Urothelium cell line (cell line): Measurements from ENCODE around the gene ARFGEF2.
"Not testable (repeated sequence)": the region's sequence is repeated elsewhere in the genome, so short reads cannot be mapped to it uniquely, and the experiment has no call there.

Source experiments
- DNase-seq: peaks from one replicate; pipeline ENCODE4 v3.0.0; 2011; ENCODE audit warnings: low spot score, mixed read lengths
- FAIRE-seq: peaks from 2 replicates; lab custom pipeline; 2011; peaks lifted over from hg19 to GRCh38; lab: Jason Lieb, UNC

The ARFGEF2 gene

DNA sequence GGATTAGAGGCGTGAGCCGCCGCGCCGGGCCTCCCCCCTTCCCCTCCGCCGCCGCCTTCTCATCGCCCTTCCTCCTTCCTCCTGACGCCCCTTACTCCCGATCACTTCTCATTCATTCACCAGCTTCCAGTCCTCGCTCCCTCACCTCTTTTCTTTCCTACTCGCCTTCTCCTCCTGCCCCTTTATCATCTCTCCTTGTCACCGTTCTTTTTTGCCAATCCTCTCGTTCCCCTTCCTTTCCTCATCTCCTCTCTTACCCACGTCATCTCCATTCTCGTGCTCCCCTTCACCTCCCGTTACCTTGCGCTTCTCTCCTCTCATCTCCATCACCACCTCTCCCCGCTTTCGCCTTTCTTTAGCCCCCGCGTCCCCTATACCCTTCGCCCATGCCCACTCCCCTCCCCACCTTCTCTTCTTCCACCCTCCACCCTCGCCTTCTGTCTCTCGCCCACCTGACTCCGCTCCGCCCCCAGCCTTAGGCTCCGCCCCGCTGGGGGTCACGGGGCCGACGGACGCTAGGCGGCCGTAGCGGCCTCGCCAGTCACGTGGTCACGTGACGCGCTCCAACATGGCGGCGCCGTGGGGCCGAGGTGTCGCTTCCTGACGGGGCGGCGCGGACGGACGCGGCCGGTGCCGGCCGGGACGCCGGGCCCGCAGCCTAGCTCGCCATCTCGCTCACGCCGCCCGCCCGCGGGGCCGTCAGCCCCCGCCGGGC lies at the start of gene ARFGEF2:
ARFGEF2 (plus strand) TSS at position 544 of the 715 bp plus-strand sequence. CDS start 179 bp downstream, outside the sequence.
- DNase-seq (peak; percentile 100), FAIRE-seq (peak; percentile 100)

DNA sequence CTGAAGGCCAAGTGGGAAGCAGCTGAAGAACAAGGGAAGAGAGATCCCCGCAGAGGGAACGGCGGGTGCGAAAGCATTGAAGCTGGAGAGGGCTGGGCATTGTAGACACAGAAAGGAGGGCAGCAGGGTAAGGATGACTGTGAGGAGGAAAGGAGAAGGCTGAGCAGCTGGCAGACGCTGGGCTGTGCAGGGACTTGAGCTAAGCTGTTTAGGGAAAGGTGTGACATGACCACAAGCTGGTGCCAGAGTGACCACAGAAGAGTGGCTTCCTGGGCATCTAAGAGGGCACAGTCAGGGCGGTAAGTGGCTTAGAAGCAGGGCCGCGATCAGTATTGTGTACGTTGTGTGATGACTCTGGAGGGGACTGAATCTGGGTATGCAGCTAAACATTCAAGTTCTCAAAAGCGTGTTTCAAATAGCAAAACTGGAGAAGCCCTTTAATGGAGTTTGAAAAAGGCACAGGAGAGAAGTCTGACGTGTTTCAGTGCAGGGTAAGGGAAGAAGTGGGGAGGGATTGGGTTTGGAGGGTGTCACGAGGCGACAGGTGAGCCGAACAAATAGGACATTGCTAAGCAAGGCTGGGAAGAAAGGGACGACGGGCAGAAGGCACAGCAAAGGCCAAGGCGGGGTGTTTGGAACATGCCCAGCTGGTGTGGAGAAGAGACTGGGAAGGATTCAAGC lies 46.1 kb upstream of the ARFGEF2 start:
- FAIRE-seq (peak; percentile 78), DNase-seq (no peak)

DNA sequence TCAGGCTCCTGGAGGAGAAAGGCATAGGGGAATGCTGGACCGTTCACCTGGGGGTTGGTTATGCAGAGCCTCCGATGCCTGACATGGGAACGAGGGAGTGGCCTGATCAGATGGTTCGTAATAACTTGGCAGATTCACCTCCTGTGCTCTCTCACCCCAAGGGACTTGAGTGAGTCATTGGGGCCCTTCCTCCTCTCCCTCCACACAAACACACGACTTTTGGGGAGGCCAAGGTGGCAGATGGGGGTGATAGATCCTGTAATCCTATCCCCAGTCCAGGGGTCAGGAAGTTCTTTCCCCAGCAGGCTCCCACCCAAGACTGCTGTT lies 45.6 kb upstream of the ARFGEF2 start:
- DNase-seq (peak; percentile 42), FAIRE-seq (no peak)

DNA sequence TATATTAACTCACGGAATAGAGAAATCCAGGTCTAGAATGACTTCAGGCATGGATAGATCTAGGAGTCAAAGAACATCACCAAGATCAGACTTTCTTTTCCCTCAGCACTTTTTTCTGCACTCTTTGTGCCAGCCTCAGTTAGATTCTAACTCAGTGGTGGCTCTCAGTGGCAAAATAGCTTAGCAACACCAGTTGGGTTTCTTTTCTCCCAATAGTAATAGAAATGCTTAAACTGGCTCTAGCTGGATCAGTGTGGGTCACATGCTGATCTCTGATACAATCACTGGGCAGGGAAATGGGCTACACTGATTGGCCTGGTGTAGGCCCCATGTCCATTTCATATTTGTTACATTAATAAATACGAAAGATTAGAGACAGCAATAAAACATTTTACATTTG lies 44.2 kb upstream of the ARFGEF2 start:
- no peak for FAIRE-seq
- no peak for DNase-seq

DNA sequence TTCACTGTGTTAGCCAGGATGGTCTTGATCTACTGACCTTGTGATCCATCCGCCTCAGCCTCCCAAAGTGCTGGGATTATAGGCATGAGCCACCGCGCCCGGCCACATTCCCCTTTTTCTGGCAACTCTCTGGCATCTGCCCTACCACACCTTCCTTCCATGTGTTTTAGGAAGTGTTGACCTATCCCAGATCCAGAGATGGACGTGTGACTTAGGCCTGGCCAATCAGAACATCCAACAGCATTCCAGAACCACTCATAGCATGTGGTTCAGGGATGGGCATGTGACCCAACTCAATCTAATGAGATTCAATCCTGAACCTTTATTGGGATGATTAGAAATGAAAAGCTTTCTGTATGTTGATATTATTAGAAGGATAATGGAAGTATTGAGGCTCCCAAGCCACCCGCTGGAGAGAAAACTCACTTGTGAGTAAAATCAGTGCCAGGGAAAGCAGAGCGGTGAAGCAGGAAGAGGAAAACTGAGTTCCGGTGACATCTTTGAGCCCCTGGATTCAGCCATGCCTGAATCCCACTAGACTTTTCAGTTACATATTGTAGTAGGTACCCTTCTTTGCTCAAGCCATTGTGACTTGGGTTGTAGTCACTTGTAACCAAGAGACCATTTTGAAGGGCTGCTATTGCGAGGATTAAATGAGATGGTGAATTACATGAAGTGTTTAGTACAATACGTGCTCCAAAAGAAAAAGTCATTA lies 42.8 kb upstream of the ARFGEF2 start:
- DNase-seq (no peak), FAIRE-seq (no peak)

DNA sequence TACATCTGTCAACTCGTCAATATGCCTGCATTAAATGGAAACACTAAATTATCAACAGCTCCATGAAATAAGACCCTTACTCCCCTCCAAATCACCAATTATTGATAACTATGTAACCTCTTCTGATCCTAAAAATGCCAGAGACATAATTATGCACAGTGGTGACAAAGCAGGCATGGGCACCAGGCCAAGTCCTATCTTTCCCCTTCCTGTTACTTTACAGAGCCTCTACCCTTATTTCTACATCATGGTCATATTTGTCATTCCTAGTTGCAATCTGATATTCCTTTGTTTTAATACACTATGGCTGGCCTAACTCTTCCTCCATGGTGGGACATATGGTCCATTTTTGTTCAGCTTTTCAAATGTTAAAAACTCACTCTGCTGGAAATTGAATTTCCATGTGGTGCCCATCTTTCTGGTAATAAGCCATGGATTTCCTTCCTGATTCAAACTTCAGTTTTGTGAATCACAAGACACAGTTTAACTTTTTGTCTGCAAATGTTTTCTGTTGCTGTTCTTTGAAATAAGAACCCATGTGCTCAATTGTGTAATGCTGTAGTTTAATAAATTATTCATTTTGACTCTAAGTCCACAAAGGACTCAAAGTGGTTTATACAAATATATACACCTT lies 41.8 kb upstream of the ARFGEF2 start:
- FAIRE-seq (no peak), DNase-seq (no peak)

DNA sequence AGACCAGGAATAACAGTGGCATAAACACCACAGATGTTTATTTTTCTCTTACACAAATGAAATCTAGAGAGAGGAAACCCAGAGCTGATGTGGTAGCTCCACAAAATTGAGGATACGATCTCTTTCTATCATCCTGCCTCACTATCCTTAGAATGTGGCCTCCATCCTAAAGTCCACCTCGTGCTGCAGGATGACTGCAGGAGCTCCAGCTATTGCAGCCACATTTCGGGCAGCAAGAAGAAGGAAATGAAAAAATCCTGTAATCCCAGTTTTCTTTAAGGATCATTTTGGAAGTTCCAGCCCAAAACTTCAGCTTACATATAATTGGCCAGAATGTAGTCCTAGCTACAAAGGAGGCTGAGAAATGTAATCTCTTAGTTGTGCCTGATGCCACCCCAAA lies 41.2 kb upstream of the ARFGEF2 start:
- DNase-seq (no peak), FAIRE-seq (no peak)

DNA sequence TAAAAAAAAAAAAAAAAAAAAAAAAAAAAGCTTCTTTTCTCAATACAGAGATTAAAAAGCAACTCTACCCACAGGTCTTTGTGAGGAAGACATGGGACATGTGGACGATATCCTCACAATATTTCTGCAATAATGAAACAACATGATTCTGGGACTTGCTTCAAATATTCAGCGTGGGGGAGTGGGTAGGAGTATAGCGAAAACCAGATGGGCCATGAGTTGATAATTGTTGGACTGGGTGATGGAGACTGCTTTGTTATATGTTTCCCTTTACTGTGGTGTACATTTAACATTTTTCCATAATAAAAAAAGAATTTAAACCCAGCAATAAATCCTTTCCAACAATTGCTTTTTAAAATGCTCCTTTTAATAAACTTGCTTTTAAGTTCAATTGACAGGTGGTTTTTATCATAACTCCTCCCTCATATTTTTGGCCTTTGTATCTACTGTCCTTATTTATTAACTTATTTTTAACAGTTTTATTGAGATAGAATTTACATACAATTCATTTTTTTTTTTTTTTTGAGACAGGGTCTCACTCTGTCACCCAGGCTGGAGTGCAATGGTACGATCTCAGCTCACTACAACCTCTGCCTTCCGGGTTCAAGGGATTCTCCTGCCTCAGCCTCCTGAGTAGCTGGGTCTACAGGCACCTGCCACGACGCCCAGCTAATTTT lies 40.4 kb upstream of the ARFGEF2 start:
- no peak for DNase-seq
- FAIRE-seq: no peak

DNA sequence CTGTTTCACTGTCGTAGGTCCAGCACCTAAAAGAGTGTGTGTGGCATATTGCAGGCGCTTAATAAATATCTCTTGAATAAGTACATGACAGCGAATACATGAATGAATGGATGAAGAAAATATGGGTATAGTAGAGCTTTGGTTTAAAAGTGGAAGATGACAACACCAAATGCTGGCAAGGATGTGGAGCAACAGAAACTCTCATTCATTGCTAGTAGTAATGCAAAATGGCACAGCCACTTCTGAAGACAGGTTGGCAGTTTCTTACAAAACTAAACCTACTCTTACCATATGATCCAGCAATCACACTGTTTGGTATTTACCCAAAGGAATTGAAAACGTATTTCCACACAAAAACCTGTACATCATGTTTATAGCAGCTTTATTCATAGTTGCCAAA lies 36.3 kb upstream of the ARFGEF2 start:
- FAIRE-seq: no peak
- DNase-seq: no peak

DNA sequence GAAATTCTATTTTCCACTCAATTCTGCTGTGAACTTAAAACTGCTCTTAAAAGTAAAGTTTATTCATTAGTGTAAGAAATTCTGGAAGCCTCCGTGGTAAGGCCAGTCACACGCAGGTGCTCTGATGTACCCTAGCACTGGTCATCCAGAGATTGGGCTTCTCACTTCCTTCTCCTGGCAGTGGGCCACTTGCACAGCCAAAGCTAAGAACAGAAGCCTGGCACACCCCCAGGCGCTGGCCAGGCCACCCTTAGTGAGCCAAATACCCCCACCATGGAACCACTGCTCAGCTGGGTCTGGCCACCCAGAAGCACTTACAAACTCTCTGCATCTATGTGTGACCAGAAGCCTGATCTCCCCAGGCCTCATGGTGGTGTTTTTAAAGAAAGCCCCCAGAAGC lies 35.3 kb upstream of the ARFGEF2 start:
- FAIRE-seq: no peak
- DNase-seq: no peak

DNA sequence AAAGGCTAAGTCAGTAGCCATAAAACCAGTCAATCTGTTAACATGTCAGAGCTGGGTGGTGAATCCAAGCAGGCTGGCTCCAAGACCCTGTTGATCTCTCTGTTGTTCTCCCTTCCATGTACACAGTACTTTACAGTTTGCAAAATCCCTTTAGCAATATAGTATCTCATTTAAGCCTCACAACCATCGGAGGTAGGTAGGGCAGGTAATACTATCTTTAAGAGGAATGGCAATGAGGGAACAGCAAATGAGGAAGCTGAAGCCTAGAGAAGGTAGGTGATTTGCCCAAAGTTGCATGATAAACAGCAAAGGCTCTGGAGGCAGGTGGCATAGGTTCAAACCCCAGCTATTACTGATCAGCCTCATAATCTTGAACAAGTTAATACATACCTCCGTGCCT lies 34.7 kb upstream of the ARFGEF2 start:
- no peak for FAIRE-seq

DNA sequence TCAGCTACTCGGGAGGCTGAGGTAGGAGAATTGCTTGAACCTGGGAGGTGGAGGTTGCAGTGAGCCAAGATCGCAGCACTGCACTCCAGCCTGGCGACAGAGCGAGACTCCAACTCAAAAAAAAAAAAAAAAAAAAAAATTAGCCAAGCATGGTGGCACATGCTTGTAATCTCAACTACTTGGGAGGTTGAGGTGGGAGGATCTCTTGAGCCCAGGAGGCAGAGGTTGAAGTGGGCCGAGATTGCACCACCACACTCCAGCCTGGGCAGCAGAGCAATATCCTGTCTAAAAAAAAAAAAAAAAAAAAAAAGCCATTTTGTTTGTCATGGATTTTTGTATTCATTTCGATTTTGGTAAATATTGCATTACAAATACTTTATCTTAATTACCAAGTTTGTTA lies 33.0 kb upstream of the ARFGEF2 start:
- not testable (repeated sequence) for DNase-seq, FAIRE-seq

More for the DNA sequence above, 34.7 kb upstream of the ARFGEF2 start:
- DNase-seq: no peak

DNA sequence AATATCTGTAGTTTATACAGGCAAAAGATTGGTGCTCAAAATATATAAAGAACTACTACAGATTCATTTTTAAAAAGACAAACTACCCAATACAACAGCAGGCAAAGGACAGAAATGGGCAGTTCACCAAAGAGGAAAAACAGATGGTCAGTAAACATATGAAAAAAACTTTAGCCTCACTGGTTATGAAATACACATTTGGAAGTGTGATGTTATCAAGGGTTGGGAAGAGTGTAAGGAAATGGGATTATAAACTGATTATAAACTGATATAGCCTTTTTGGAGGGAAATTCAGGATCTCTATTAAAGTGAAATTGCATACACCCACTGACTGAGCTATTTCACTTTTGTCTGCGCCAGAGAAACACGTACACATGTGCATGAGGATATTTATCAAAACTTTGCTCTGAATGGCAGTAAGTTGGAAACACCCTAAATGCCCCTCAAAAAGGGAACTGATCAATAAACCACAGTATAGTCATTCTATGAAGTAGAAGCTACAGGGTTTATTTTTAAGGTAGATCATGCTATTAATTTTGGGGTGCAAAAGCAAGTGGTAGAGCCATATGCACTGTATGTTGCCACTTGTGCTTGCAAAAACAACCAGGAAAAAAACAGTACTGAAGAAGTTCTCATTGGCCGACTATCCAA lies 32.2 kb upstream of the ARFGEF2 start:
- no peak for FAIRE-seq

DNA sequence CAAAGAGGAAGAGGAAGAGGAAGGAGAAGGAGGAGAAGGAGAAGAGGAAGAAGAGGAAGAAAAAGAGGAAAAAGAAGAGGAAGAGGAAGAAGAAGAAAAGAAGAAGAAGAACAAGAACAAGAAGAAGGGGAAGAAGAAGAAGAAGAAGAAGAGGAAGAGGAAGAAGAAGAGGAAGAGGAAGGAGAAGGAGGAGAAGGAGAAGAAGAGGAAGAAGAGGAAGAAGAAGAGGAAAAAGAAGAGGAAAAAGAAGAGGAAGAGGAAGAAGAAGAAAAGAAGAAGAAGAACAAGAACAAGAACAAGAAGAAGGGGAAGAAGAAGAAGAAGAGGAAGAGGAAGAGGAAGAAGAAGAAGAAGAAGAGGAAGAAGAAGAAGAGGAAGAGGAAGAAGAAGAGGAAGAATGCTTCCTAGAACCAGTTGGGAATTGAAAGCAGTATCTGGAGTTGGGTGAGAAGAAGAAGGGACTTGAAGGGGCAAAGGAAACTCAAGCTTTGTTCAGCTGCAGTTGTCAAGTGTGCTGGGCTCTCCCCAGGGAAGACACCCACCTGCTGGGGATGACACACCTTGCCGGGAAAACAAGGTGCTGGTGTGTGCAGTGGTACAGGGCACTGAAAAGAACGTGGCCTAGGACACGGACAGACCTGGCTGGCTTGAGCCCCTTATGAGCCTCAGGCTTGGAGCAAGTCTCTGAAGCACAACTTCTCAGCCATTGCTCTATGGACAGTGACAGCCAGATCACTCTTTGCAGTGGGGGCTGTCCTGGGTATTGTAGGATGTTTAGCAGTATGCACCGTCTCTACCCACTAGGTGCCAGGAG lies 30.1 kb upstream of the ARFGEF2 start:
- FAIRE-seq: no peak

More for the DNA sequence above, 32.2 kb upstream of the ARFGEF2 start:
- DNase-seq: no peak

DNA sequence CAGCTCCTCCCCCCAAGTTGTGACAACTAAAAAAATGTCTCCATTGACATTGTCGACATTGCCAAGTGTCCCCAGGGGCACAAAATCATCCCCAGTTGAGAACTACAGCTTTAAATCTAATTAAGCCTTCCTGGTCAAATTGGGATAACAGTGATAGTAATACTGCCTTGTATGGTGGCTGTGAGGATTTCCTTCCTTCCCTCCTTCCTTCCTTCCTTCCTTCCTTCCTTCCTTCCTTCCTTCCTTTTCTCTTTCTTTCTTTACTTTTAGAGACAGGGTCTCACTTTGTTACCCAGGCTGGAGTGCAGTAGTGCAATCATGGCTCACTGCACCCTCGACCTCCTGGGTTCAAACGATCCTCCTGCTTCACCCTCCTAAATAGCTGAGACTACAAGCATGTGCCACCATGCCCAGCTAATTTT lies 29.5 kb upstream of the ARFGEF2 start:
- no peak for FAIRE-seq

More for the DNA sequence above, 30.1 kb upstream of the ARFGEF2 start:
- no peak for DNase-seq

DNA sequence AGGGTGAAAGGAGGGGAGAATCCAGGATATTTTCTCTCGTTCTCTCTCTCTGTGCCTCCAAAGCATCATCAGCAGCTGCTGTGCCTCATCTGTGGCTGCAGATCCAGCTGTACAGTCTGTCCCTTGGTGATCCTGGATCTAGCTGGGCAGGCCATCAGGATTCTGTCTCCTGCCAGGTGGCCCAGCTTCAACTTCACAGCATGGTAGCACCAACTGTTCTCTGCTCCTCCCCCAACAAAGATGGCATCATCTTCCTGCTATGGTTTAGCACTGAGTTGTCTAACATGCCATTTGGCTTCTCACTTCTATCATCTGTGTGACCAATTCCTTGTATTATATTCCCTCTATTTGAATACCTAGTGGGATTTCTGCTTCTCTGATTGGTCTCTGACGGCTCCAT lies 28.6 kb upstream of the ARFGEF2 start:
- DNase-seq: no peak
- no peak for FAIRE-seq

More for the DNA sequence above, 29.5 kb upstream of the ARFGEF2 start:
- DNase-seq: no peak

DNA sequence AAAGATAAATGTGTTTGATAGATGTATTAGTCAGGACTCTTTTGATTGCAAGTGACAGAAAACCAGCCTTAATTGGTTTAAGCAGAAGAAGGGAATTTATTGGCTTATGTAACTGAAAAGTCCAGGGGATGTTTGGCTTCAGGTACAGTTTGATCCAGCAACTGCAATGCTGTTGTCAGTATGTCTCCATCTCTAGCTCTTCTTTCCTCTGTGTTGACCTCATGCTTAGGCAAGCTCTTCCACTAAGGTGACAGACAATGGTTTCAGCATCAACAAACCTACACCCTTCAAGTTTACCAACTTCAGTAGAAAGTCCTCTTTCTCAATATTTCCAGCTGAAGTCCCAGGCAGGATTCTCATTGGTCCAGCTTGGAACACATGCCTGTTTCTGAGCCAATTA lies 28.1 kb upstream of the ARFGEF2 start:
- FAIRE-seq (no peak), DNase-seq (no peak)

DNA sequence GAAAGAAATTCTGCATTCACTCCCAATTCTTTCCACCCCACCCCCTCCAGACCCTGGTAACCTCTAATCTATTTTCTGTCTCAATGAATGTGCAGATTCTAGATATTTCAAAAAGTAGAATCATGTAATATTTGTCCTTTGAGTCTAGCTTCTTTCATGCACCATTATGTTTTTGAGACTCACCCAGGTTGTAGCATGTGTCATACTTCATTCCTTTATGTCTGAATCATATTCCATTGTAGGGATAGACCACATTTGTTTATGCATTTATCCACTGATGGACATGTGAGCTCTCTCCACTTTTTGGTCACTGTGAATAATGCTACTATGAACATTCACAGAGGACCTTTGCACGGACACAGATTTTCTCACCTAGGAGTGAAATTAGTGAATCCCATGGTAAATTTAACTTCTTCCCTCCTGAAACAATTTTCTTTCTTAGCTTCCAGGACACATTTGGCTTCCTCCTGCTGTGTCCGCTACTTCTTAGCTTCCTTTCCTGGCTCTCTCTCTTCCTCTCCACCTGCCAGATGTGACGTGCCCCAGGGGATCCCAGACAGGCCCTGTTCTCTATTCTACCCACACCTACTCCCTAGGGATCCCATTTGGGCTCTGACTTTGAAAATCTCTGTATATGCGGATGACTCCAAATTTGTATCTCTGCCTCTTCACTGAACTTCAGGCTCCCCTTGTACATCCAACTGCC lies 24.1 kb upstream of the ARFGEF2 start:
- DNase-seq: peak; percentile 85
- FAIRE-seq: peak; percentile 88

DNA sequence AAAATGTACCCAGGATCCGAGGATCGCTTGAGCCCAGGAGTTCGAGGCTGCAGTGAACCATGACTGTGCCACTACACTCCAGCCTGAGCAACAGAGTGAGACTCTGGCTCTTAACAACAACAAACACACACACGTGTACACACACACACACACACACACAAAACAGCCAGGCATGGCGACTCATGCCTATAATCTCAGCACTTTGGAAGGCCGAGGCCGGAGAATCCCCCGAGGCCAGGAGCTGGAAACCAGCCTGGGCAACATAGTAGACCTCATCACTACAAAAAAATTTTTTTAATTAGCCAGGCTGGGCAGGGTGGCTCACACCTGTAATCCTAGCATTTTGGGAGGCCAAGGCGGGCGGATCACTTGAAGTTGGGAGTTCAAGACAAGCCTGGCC lies 23.3 kb upstream of the ARFGEF2 start:
- no peak for FAIRE-seq
- no peak for DNase-seq
